ENCODE measurements around the gene TIMM23. TPM values are rescaled to one million over a fixed set of nuclear protein-coding genes. Genes with fewer than 3 reads are reported as not detected.

The TIMM23 gene
- 150 to 160 TPM (median 153 TPM) in 5 replicates for total RNA-seq (2022; extraction: Qiagen RNA extraction)

GRCh38 chr10:45972106-45972812, at the start of gene TIMM23:
TIMM23 (plus strand) TSS chr10:45972489; CDS start chr10:45972625, 136 bp downstream.

GRCh38 chr10:46030091-46030937, 58.0 kb downstream of the TIMM23 start, which contains the start of gene NCOA4:
NCOA4 (minus strand) TSS chr10:46030623; CDS start chr10:46016680, 13,943 bp downstream.

GRCh38 chr10:46046261-46046660, 74.0 kb downstream of the TIMM23 start, which contains the start of gene MSMB:
MSMB (minus strand) TSS chr10:46046269; CDS start chr10:46046237, 32 bp downstream.

Other genes with a start within 250 kb of the TIMM23 start
- gene WASHC2C, start 245.2 kb upstream of the TIMM23 start, total RNA-seq (2022; extraction: Qiagen RNA extraction): 17.1 to 24.2 TPM (median 18.3 TPM) in 5 replicates
- gene AGAP4, start 125.0 kb upstream of the TIMM23 start, total RNA-seq (2022; extraction: Qiagen RNA extraction): 5.4 to 10.1 TPM (median 7.7 TPM) in 5 replicates
- gene NCOA4, start 58.1 kb downstream of the TIMM23 start, total RNA-seq (2022; extraction: Qiagen RNA extraction): 84.4 to 119 TPM (median 88.6 TPM) in 5 replicates
- 0.29 to 0.42 TPM (median 0.31 TPM) in 3 of 5 replicates, not detected in the others for gene MSMB, start 73.8 kb downstream of the TIMM23 start, total RNA-seq (2022; extraction: Qiagen RNA extraction)